Parathyroid adenoma (tissue), 2 donors: ENCODE data around the gene BHLHA15.

Experiments used
- H2AFZ ChIP-seq: fragments of 300-600 bp; sonication (generic); one replicate; pipeline ENCODE4 v1.7.0; 2017; ENCODE audit warnings: antibody characterized with exemption, mild to moderate bottlenecking
- H3K27ac ChIP-seq: fragments of 300-600 bp; sonication (generic); one replicate; pipeline ENCODE4 v1.7.0; 2017
- H3K27me3 ChIP-seq: fragments of 300-600 bp; sonication (generic); one replicate; pipeline ENCODE4 v1.7.0; 2017; ENCODE audit warnings: low read length; ENCODE audit not compliant: control insufficient read depth, insufficient read depth
- H3K36me3 ChIP-seq: fragments of 300-600 bp; sonication (generic); one replicate; pipeline ENCODE4 v1.7.0; 2017; ENCODE audit warnings: low read length; ENCODE audit not compliant: control insufficient read depth, insufficient read depth
- H3K4me1 ChIP-seq: fragments of 300-600 bp; sonication (generic); one replicate; pipeline ENCODE4 v1.7.0; 2017; ENCODE audit warnings: control low read depth
- H3K4me2 ChIP-seq: fragments of 300-600 bp; sonication (generic); one replicate; pipeline ENCODE4 v1.7.0; 2017; ENCODE audit warnings: low read length
- H3K4me3 ChIP-seq: fragments of 300-600 bp; sonication (generic); one replicate; pipeline ENCODE4 v1.7.0; 2017; ENCODE audit warnings: low read depth, low read length
- H3K79me2 ChIP-seq: fragments of 300-600 bp; sonication (generic); one replicate; pipeline ENCODE4 v1.7.0; 2017; ENCODE audit warnings: control low read depth
- H3K9ac ChIP-seq: fragments of 300-600 bp; sonication (generic); one replicate; pipeline ENCODE4 v1.7.0; 2017; ENCODE audit warnings: mild to moderate bottlenecking
- H3K9me3 ChIP-seq: fragments of 300-600 bp; sonication (generic); one replicate; pipeline ENCODE4 v1.7.0; 2017; ENCODE audit warnings: low read length; ENCODE audit not compliant: control insufficient read depth
- CTCF ChIP-seq: fragments of 300-600 bp; sonication (generic); IDR thresholded peaks from one replicate; pipeline ENCODE4 v1.7.0; 2017; ENCODE audit warnings: antibody characterized with exemption, mild to moderate bottlenecking
- donor health status: primary hyperparathyroidism.

Gene BHLHA15

GRCh38 chr7:98236355-98237185 is 25.3 kb downstream of the BHLHA15 start:
- H2AFZ ChIP-seq = no peak overlapping the region
- no peaks in the 10 kb centered on the region for H3K9me3 ChIP-seq
- H3K79me2 ChIP-seq = no peaks in the 10 kb centered on the region
- H3K4me3 ChIP-seq = no peak overlapping the region
- no peaks in the 10 kb centered on the region for H3K27me3 ChIP-seq
- no peaks in the 10 kb centered on the region for H3K36me3 ChIP-seq
- H3K9ac ChIP-seq = no peak overlapping the region
- no peak overlapping the region for H3K4me2 ChIP-seq
- H3K27ac ChIP-seq = no peak overlapping the region
- no peaks in the 10 kb centered on the region for H3K4me1 ChIP-seq
- TF ChIP-seq CTCF = no peak

- Histone ChIP-seq H3K9me3 (no peaks in the 10 kb centered on the region), H3K4me2 (no peak overlapping the region), H3K9ac (no peak overlapping the region), H3K27me3 (no peaks in the 10 kb centered on the region), H3K4me1 (no peaks in the 10 kb centered on the region), H3K36me3 (no peaks in the 10 kb centered on the region), H2AFZ (no peak overlapping the region), H3K79me2 (no peaks in the 10 kb centered on the region), H3K27ac (no peak overlapping the region), H3K4me3 (no peak overlapping the region)
- TF ChIP-seq CTCF = no peak
These were observed 26.8 kb downstream of the BHLHA15 start for GRCh38 chr7:98238076-98238475.

DNA sequence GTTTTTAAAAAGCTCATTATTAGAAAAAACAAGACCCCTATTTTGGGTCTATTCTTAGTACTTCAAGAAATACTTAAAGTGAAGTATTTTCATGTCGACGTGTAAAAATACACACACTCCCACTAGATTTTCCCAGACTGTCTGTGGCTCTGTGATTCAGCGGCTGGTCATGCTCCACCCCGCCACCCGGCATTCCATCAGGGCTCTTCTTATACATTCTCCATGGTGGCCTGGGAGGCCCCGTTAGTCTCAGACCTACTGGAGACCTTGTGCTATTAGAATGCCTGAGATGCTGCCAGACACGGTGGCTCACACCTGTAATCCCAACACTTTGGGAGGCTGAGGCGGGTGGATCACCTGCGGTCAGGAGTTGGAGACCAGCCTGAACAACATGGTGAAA is 27.7 kb downstream of the BHLHA15 start:
- Histone ChIP-seq H3K9ac (no peak overlapping the region), H2AFZ (no peak overlapping the region)
- no peak for TF ChIP-seq CTCF

DNA sequence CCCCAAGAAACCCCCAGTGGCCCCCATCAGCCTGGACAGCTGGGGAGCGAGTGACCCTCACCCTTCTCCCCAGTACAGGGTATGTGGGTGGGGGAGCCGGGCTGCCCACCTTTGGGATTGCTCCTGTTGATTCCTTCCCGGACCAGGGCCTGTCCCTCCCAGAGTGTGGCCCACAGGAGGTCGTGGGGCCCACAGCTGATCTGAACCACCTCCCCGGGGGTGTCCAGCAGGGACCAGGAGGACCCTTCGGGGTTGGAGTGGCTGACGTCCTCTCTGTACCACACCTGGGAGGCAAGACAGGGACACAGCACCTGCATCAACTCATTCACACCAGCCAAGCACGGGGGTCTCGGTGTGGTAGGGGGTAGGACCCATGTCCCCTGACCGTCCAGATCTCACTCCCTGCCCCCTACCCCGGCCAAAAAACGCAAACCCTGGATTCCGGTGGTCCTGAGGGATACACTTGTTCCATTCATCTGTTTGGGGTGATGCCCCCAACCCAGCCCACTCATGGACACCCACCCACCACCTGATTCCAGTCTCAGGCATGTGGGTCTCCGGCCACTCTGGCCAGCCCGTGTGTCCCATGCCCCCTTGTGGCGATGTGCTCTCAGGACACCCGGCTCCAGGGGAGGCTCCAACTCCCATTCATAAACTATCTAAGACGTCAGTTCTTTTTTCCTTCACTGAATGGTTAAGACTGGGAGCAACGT is 29.9 kb downstream of the BHLHA15 start:
- Histone ChIP-seq H3K9ac (no peak overlapping the region), H3K79me2 (no peaks in the 10 kb centered on the region), H3K4me3 (no peak overlapping the region), H2AFZ (no peak overlapping the region), H3K27ac (no peak overlapping the region), H3K36me3 (no peaks in the 10 kb centered on the region), H3K4me1 (no peaks in the 10 kb centered on the region), H3K4me2 (no peak overlapping the region), H3K9me3 (no peaks in the 10 kb centered on the region), H3K27me3 (no peaks in the 10 kb centered on the region)
- peak; percentile 58 for TF ChIP-seq CTCF

More for the DNA sequence above, 27.7 kb downstream of the BHLHA15 start:
- no peaks in the 10 kb centered on the region for H3K27me3 ChIP-seq
- H3K4me1 ChIP-seq = no peaks in the 10 kb centered on the region
- H3K36me3 ChIP-seq = no peaks in the 10 kb centered on the region
- H3K9me3 ChIP-seq = no peaks in the 10 kb centered on the region
- H3K4me2 ChIP-seq = no peak overlapping the region
- no peaks in the 10 kb centered on the region for H3K79me2 ChIP-seq
- H3K27ac ChIP-seq = no peak overlapping the region
- H3K4me3 ChIP-seq = no peak overlapping the region
